ENCODE results near the gene GSDME.

GSDME gene

GRCh38 chr7:24769014-24769830, 12.0 kb upstream of the GSDME start:
- no peak for DNase-seq

DNA sequence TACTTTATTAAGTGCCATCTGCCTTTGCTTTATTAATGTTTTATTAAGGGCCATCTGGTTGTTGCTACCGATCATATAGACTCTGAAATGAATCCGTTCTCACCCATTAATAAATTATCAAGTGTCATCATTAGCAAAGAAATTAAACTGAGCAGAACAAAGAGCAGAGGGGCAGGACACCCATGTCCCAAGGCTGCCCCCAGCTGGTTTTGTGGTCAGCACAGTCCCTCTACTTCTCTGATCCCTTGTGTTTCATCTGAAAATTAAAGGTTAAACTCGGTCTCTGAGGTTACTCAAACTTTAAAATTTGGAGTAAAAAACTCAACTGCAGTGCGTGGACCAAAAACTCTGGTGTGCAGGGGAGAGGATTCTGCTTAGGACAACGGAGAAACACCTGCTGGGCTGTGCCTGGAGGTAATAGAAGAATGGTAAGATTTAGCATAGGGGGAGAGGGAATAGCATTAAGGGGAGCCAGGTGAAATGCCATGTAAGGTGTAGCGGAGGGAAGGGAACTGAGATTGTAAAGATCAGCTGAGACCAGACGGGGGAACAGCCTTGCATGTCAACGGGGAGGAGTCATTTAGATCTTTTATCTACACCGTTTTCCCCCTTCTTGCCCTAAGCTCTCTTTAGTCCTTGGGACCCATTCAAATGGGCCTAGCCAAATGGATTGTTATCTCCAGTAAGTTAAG, 10.8 kb upstream of the GSDME start:
- no peak for DNase-seq

DNA sequence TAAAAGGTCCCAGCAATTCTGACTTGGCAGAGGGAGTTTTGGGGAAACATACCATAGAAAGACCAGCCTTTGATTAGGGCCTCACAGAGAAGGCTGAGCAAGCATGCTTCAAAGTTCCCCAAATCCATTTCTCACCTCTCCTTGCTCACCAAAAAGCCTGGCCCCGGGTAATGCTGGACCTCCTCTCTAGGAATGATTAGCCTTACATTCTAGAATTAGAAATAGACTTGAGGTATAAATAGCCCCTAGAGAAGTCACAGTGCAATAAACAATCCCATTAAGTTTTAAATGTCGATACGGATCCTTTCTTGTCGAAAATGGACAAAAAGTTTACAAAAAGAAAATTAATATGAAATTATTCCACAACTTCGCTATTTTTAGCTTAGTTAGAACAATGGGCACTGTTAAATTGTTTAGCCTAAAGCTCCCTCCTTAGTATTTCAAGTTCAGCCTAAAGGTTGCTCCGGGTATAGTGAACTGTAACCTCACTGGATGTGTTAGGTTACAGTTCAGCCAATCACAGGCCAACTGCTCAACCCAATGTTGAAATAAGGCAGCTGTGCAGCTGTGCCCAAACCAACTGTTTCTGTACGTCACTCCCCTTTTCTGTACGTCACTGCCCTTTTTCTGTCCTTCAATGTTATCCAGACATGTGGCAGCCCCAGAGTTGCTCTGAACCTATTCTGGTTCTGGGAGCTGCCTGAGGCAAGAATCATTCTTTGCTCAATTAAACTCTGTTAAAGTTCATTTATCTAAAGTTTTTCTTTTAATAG, 7.9 kb upstream of the GSDME start:
- no peak for DNase-seq

- no peak for DNase-seq
These were observed 6.7 kb upstream of the GSDME start for GRCh38 chr7:24764011-24764410.

DNA sequence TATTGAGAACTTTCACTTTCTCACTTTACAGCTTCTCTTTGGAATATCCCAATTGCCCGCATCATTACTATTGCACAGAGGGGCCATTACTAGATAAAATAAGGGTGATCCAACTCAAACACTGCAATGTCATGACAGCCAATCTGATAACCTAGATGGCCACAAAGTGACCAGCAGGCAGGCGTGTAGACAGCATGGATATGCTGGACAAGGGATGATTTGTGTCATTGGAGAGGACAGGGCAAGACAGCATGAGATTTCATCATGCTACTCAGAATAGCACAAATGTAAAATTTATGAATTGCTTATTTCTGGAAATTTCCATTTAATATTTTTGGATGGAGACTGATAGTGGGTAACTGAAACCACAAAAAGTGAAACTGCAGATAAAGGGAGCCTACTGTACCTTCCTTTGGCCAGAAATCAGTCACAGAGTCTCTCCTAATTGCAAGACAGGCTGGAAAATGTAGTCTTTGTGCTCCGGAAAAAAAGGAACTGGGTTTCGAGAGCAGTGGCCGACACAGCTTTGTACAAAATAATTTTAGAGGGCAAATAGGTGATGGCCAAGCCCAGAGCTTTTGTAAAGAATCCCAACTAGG, 6.1 kb upstream of the GSDME start:
- no peak for DNase-seq

- DNase-seq, result no peak
These were observed 5.5 kb upstream of the GSDME start for GRCh38 chr7:24762771-24763170.

- DNase-seq, result no peak
These were observed 3.7 kb upstream of the GSDME start for GRCh38 chr7:24760968-24761367.

DNA sequence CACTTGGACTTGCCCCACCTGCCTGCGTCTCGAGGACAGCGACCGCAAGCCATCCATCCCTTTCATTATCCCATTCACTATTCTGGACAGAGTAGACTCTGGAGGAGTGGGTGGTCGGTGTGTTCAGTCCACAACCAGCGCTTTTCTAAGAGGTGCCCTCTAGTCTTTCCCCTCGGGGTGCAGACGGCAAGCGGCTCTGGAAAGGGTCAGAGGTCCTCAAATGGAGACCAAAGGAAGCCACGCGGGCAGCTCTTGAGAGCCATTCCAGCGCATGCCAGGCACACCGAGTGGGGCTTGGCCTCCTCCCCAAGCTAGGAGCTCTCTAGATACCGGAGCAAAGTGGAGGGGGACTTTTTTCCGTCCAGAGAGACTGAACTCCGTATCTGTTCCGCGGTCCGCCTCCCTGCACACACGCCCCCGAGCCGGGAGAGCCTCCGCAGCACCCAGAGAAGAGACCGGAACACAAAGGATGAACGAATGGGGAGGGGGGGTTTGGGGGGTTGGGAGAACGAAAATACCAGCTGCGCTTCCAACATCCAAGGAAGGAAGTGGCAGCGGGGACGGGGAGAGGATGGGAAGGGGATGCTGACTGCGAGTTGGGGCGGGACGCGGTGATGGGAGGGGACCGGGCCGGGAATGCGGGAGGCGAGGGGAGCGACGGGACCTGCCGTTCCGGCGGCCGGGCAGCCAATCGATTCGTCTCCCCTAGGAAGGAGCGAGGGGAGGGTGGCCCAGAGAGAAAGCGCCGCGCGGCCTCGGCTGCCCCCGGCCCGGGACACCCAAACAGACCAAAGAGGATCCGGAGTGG, 515 bp downstream of the GSDME start:
- DNase-seq, result no peak

DNA sequence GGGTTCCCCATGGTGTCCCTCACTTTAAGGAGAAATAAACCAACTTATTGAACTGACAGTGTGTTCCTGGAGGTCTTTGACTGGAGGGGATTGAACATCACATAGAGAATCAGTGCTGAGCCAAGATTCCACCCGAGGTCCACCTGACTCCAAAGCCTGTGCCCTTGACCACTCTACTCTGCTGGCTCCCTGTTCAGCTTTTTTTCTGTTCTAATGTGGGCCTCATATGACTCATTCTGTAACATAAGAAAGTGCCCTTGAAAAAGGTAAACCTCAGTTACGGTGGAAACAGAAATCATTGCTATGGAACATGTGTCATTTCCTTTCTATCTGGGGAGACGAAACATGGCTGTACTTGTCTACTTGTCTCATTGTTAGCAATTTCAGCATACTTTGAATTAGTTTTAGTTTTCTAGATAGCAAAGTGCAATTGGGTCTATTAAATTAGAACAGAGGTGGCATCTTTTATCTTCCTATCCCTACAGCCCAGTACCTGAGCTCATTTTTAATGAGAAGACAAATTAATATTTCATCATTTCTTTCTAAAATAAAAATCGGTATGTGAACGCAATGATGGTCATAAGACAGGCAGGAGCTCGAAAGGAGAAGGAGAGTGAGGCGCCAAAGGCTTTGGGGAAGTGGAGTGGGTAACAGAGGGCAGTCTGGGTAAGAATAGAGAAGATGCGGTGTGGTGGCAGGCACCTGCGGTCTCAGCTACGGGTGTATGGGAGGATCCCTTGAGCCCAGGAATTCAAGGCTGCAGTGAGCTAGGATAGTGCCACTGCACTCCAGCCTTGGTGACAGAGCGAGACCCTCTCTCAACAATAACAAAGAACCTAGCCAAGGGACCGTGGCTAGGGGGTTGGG, 1.5 kb downstream of the GSDME start:
- DNase-seq, result no peak

DNA sequence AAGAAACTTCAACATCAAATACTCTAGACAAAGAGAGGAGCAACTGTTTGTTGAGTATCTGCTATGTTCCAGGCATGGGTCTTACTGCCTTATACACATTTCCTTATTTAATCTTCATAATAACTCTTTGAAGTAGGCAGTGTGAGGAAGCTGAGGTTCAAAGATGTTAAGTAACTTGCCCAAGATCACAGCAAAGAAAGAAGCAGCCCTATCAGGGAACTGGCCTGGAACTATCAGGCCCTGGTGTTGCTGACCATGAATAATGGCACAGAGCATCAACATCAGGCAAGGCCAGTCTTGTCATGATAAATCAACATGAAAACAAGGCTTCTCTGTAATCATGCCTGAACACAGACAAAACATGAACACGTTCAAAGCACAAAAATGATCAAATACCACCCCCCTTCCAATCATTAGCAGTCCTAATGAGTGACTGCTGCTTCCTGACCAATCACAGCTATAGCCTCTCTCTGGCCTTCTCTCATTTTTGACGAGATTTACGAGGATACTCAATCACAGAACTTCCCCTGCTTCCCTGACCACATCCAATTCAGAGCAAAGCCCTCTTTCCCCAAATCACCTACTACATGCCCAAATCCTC, 2.3 kb downstream of the GSDME start:
- no peak for DNase-seq

DNA sequence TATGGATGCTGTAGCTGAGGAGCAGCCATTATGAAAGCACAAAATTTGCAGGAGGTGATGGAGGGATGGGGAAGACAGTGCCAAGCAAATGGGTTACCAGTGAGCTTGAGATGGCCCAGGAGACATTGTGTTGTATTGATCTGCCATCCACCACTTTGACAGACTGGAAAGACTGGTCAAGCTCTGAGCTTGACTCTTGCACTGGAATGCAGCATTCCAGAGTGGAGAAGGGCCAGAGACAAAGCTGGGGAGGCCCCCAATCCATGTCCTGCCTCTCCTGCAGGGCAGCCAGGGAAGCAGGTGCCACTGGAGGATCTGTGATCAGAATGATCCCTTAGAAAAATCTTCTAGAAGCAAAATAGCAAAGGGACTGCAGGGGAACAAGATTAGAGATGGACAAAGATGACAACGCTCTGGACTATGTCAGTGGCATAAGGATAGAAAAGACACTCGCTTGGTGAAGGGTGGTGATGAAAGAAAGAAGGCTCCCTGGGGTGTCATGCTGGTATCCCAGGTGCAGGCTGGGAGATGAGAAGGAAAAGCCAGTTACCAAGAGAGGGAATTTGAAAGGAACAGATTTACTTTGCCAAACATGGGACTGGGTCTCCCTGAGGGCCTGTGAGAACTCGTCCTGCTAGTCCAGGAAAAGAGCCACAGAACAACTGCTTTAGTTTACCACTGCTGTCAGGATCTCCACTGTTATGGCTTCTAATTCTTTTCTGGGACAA, 5.0 kb downstream of the GSDME start:
- DNase-seq, result no peak

GRCh38 chr7:24751484-24751883, 5.8 kb downstream of the GSDME start:
- DNase-seq, result no peak

- no peak for DNase-seq
These were observed 6.7 kb downstream of the GSDME start for GRCh38 chr7:24750441-24751055.

DNA sequence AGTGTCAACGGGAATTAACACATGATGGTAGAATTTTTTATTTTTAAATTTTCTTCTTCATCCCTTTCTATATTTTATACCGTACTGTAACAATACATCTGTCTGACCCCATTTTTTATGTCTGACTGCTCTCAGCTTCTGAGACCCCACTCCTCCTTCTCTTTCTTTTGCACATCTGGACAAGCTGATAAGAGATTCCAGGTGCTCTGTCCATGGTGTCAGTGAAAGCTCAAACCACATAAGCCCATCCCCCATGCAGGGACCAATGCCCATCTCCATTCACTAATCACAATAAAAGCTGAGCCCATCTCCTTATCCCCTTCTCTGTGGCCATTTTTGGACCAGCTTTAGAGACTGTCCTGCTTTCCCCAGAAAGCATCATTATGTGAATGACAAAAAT, 8.7 kb downstream of the GSDME start:
- DNase-seq, result no peak

- DNase-seq, result no peak
These were observed 11.9 kb downstream of the GSDME start for GRCh38 chr7:24745355-24745754.

- DNase-seq, result no peak
These were observed 13.8 kb downstream of the GSDME start for GRCh38 chr7:24743471-24743870.

- DNase-seq, result no peak
These were observed 14.6 kb downstream of the GSDME start for GRCh38 chr7:24742506-24743162.

GRCh38 chr7:24741679-24742505, 15.4 kb downstream of the GSDME start:
- no peak for DNase-seq
